GM18909 (cell line): ENCODE measurements around the gene FRMPD2.
"Not testable (repeated sequence)": the region's sequence is repeated elsewhere in the genome, so short reads cannot be mapped to it uniquely, and the experiment has no call there.

ENCODE experiments used
- ATAC-seq: cut with Tn5 transposase; IDR thresholded peaks from one replicate; pipeline ENCODE4 v1.9.1; 2021; ENCODE audit warnings: mild to moderate bottlenecking; ENCODE audit not compliant: unreplicated experiment, poor library complexity

Gene FRMPD2

DNA sequence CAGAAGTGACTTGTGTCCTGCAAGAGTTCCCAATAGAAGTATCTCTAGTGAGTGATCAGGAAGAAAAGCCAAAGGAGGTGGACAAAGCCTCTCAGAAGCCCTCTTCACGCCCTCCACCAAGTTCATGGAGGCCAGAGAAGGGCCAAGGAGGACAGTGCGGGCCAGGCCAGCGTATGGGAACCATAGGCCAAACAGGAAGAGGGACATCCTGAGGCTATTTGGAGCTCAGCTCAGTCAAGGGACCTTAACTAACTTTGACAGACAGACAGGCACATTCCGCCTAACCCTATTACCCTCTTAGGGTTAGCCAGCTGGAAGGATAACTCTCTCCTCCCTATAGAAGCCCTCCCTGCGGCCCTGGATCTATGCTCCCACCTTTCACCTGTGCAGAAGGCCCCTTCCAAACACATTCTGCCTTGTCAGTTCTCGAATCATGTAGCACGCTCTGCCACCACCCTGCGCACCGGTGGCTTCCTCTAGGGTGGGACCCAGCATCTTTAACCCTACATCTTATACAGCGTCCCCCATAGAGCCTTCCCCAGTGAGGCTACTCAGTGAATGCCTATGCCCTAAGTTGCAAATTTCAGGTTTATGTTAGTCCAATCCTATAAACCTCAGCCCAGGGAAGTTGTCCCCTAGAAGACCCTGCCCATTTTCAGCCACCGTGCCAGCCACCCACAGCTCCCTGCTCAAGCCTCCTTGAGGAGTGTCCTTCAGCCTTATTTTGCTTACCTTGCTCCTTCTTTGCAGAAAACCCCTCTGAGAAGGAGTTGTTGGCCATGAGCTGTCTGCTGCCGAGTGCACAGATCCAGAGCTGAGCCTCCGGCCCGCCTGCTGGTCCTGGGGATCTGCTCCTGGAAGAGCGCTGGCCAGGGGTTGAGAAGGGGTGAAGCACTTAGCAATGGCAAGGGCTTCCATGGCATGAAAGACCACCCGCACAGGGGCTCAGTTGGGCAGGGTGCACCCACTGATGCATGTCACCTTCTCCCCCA lies 36.9 kb downstream of the FRMPD2 start:
- ATAC-seq: no peak

DNA sequence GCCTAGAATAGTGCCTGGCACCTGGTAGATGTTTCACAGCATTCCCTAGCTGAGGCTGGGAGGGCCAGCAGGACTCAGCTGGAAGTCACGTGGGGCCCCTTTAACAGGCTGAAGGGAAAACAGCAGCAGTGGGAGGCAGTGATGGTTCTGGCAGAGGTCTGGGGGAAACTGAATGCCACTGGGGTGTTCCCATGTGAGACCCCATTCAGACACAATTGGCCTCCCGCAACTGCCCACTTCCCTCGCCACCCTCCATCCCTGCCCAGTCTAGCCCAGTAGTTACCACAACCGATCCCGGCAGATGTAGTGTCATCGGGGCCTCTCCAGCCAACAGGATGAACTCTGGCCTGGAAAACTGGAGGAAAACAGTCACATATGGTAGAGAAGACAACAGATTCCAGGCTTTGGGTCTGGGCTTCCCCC lies 38.3 kb downstream of the FRMPD2 start:
- no peak for ATAC-seq

- ATAC-seq: no peak
Observed at GRCh38 chr10:48235501-48235900, 39.0 kb downstream of the FRMPD2 start.

- no peak for ATAC-seq
Observed at GRCh38 chr10:48234787-48235186, 39.7 kb downstream of the FRMPD2 start.

DNA sequence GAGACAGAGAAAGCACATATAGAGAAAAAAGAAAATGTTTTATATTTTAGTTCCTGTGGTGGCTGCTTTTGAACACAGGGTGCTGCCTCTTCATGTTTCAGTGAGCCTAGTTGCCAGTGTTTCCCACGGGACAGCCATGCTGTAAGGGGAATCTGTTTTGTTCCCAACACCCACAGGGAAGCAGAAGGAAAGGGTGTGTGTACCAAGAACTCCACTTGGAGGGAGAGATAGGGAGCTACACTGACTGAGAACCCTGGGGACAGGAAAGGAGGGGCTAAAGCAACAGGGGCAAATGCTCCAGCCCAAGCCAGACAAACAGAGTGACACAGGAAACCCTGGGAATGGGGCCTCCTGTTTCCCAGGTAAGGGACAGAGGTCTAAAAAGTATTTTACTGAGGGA lies 40.2 kb downstream of the FRMPD2 start:
- no peak for ATAC-seq

DNA sequence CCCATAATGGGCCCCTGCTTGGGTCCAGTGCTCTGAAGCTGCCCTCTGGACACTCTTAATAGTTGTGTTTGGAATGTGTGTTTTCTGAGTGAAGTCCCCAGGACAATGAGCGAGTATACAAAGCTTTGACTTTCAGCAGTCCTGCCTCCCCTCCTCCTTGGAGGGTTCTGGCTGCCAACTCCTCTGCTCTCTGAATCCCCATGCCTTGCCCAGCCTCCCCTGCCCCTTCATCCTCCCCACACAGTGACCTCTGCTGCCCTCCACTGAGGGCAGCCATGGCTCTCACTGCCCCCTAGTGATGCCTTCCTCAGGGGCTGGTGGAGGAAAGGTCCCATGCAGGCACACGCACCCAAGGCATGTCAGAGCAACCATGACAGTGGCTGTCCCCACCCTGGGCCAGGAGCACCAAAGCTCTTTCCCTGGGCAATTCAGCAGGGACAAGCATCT lies 40.9 kb downstream of the FRMPD2 start:
- ATAC-seq: no peak

DNA sequence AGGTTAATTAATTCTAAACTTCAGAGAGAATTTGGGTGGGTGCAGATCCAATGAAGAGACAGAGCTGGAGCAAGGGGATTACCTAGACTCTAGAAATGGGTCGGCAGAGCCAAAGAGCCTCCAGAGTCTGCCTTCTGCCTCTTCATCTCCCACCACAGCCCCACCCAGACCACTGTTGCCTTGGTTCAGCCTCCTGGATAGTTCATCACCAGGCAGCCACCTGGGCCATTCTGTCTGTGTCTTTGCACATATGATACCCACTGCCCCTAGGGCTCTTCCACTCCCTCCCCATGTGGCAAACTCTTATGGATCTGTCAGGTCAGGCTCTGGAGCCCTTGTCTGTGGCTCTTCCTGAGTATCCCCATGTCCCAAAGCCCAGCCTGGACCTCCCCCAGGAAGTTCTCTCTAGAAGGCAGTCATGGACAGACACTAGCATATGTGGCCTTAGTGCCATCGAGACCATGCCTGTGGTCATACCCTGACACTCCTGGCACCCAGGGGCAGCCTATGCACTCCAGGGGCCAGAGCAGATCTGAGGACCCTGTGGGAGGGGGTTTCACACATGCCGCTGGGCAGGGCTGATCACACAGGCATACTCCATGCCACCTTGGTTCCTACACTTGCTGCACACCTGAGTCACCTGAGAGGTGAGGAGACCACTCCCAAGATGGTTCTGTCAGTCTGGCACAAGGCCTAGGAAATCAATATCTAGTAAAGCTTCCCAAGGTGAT lies 41.6 kb downstream of the FRMPD2 start:
- no peak for ATAC-seq

DNA sequence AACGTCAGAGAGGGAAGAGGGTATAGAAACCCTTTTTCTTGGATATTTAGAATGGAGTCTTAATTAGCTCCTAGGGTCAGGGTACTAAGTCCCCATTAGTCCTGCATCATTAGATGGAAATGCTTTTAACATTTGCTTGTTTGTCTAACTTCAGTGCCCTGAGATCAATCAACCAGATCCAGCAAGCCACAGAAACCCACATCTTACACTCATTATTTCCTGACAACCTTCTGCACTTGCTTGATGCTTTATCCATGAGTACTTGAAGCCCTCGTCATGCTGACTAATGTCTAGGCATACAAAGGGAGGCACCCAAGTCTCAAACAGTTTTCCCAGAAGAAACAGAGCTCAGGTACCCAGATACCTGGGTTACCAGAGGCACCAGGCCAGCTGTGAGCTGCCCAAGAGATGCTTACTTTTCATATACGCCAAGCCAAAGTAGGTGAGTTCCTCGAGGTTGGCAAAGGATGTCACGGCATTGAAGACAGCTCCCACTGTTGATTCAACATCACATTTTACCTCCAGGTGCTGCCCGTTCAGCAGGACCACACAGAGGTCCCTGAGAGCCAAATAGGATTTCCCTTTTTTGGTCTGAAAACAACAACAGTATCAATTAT lies 42.7 kb downstream of the FRMPD2 start:
- ATAC-seq: peak; percentile 66

DNA sequence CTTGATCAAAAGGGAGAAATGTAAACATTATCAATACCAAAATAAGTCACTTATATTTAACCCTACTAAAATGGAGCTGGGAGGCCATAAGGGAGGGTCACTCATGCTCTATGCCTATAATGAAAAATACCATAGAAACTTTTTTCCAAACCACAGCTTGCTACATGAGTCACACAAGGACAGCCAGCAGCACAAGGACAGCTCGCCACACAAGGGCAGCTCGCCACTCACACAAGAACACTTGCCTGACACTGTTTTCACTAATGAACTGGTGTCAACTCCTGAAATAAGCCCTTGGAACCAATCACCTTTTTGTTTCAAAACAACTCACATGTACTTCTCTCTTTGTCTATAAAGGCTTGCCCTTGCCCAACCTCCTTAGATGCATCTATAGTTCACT lies 43.3 kb downstream of the FRMPD2 start:
- peak; percentile 51 for ATAC-seq

GRCh38 chr10:48227213-48227612 lies 47.3 kb downstream of the FRMPD2 start:
- no peak for ATAC-seq

DNA sequence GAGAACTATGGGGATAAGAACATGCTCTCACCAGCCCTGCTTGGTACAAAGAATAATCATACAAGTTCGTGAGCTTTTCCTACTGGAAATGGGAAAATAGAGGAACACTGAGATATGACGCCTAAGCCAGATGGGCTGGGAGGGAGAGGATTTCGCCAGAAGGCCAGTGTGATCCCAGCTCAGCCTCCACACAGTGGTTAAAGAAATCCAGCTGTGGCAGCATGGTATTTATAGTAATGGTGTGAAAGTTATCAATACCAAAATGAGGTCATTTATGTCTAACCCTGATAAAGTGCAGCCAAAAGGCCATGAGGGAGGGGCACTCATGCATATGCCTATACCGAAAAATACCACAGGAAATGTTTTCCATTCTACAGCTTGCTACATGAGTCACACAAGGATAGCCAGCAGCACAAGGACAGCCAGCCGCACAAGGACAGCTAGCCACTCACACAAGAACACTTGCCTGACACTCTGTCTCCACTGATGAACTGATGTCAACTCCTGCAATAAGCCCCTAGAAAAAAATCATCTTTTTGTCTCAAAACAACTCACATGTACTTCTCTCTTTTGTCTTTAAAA lies 49.4 kb downstream of the FRMPD2 start:
- no peak for ATAC-seq

DNA sequence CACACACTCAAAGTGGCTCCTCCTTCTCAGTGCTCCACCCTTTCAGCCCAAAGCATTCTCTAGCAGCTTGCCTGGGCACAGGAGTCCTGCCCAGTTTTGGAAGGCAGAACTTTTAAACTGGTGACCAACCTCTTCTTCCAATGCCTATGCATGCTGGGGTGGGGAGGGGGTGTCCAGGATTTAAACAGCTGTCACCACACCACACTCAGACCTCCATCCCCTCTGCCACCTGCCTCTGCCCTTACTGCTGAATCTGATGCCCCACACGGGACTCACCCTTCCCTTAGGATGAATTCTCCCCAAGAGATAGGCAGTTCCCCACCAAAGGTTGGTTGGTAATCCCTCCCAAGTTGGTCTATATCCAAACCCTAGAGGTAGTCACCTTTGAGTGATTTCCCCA lies 50.2 kb downstream of the FRMPD2 start:
- ATAC-seq: no peak

- ATAC-seq: no peak
Observed at GRCh38 chr10:48221814-48222213, 52.7 kb downstream of the FRMPD2 start.

DNA sequence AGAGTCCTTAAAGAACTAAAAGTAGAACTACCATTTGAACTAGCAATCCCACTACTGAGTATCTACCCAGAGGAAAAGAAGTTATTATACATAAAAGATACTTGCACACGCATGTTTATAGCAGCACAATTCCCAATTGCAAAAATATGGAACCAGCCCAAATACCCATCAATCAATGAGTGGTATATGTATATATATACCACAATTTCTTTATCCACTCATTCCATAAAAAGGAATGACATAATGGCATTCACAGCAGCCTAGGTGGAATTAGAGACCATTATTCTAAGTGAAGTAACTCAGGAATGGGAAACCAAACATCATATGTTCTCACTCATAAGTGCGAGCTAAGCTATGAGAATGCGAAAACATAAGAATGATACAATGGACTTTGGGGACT lies 53.5 kb downstream of the FRMPD2 start:
- ATAC-seq: not testable (repeated sequence)

DNA sequence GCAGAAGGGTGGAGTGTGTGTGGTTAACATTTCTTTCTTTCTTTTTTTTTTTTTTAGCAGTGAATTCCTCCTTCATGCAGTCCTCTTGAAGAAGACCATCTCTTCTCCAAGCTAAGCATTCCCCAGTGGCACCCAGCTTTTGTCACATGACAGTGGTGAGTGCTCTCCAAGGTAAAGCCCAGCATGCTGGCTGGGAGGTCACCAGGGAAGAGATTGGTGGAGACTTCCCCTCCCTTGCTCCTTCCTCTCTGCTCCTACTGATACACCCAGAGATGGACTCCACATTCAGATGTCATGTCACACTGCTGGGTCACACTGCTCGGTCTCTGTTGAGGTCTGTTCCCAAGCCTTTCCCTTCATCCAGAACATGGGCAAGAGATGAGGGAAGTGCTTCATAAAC lies 55.3 kb downstream of the FRMPD2 start:
- ATAC-seq: no peak

- no peak for ATAC-seq
Observed at GRCh38 chr10:48216744-48217143, 57.8 kb downstream of the FRMPD2 start.

DNA sequence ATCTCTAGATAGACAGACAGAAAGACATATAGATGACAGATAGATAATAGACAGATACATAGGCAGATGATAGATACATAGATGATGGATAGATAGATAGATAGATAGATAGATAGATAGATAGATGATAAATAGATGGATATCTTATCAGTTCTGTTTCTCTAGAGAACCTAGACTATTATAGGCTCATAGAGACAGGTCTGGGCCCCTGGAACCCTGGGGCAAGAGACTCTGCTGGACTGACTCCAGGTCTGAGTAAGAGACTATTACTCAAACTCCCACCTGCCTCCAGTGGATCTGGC lies 58.3 kb downstream of the FRMPD2 start:
- ATAC-seq: no peak

- ATAC-seq: no peak
Observed at GRCh38 chr10:48215486-48216203, 58.9 kb downstream of the FRMPD2 start.

DNA sequence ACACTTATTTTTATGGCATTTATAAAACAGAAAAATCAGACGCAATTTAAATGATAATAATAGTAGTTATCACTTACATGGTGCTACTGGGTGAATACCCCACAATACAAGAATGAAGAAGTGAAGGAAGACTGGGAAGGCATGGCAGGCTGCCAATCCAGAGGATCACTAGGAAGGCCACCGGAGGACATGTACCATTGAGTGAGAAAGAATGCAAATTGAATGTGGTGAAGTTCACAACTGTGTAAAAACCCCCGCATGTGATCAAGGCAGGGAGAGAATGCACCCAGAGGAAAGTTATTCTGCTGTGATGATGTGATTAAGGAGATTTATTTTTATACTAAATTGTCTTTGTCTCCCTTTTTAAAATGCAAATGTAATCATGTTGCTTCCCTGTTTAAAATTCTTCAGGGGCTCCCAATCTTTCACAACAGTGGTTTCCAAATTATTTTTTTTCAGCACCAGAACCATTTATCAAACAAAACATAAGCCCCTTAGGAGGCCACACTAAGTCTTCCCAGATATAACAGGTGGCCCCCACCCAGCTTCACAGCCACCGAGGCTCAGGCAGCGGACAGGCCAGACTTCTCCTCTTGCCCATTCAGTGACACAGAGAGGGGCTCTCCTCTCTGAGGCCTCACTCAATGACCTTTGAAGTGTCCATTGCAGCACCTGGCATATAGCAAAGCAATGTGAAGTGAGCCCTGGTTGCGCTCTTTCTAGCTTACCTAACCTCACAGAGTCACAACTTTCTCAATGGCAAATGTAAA lies 59.6 kb downstream of the FRMPD2 start:
- no peak for ATAC-seq
